Fibroblast of skin of left biceps (primary cell): Measurements from ENCODE around the gene ZBTB7B.
"Not testable (repeated sequence)": the region's sequence is repeated elsewhere in the genome, so short reads cannot be mapped to it uniquely, and the experiment has no call there.

Experiments used
- DNase-seq, 2 experiments: peaks; one replicate each; pipeline ENCODE4 v3.0.0-alpha.2; 2013; ENCODE audit warnings: low read depth in 2 of 2

ZBTB7B gene

GRCh38 chr1:154968731-154969130 is 33.9 kb upstream of the ZBTB7B start:
- no peak for DNase-seq

DNA sequence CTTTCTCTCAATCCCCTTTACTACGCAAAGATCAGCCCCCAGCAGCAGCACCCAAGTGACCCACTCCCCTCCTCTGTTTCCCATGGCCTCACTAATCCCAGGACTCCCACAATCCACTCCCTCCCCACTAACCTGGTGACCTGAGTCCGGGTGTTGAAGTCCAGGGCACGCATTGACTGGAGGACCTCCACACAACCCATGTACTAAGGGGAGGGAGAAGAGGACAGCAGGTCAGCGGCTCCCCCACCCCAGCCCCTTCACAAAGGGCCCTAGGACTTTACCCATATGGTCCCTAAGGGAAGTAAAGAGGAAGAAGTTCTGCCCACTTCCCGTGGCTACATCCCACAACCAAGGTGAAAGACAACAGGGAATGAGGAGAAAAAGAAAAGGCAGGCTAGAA is 33.4 kb upstream of the ZBTB7B start:
- no peak for DNase-seq

- no peak for DNase-seq
Measured at GRCh38 chr1:154969860-154970452, 32.6 kb upstream of the ZBTB7B start.

GRCh38 chr1:154970631-154971340 is 31.8 kb upstream of the ZBTB7B start, which contains the start of gene SHC1:
Gene SHC1 (minus strand): TSS chr1:154970747. CDS start chr1:154970526, 221 bp downstream.
- DNase-seq = peak; percentile 80 to 84

- DNase-seq = no peak
Measured at GRCh38 chr1:154971341-154971998, 31.1 kb upstream of the ZBTB7B start.

- DNase-seq = no peak
Measured at GRCh38 chr1:154972213-154972516, 30.4 kb upstream of the ZBTB7B start.

DNA sequence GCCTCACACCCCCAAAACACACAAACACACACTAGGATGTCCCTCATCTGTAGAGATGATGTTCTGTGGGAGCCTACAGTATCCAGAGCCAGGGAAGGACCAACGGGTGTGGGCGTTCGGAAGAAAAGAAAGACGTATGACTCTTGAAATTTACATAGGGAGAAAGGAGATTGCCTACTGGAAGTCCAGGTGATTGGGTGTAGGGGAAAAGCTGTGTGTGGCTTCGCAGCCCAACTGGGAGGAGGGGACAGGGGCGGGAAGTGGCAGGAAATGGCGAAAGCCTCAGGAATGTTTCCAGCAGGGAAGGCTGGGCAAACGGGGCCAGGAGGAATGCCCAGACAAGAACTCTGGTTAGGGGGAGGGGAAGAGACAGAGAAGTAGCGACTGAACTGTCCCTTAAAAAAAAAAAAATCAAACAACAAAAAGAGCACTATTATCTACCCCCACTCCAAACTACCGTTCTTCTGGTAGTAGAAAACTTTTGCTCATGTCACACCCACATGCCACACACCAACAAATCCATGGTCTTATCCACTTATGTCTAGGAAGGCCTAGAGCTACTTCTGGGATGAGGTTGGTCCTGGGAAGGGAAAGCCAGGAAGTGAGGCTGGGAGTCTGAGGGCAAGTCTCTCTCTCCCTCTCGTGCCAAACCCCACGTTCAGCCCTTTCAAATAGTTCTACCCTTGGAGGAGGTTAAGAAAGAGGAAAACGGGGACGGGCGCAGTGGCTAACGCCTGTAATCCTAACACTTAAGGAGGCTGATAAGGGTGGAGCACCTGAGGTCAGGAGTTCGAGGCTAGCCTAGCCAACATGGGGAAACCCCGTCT is 29.9 kb upstream of the ZBTB7B start:
- peak; percentile 87 for DNase-seq

DNA sequence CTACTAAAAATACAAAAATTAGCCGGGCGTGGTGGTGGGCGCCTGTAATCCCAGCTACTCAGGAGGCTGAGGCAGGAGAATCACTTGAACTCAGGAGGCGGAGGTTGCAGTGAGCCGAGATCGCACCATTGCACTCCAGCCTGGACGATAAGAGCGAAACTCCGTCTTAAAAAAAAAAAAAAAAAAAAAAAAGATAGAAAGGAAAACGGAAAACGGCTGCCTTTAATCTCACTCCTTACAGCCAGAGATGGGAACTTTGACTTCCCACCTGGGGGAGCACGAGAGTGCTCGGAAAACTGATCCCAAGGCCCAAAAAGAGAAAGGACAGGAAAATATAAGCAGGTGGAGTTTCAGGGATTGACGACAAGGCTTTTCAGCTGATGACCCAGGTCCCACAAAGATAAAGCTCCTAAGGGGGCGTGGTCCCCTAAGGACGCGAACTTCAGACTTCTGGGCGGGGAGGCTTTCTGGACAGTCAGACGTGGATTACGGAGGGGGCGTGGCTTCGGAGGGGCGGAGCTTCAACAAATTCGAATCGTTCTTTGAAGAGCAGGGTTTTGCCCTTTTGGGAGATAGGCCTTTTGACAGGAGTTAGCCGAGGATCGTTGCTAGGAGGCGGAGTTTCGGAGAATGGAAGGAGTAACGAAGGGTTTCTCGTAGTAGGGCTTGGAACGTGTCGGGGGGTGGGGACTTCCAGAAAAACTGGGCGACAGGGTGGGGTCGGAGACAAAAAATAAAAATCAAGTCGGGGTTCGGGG is 29.1 kb upstream of the ZBTB7B start:
- peak; percentile 87 for DNase-seq

GRCh38 chr1:154974102-154974807 is 28.3 kb upstream of the ZBTB7B start, which contains the start of gene CKS1B:
Gene CKS1B (plus strand): TSS chr1:154974681. CDS start chr1:154974746, 65 bp downstream.
- peak; percentile 100 for DNase-seq

DNA sequence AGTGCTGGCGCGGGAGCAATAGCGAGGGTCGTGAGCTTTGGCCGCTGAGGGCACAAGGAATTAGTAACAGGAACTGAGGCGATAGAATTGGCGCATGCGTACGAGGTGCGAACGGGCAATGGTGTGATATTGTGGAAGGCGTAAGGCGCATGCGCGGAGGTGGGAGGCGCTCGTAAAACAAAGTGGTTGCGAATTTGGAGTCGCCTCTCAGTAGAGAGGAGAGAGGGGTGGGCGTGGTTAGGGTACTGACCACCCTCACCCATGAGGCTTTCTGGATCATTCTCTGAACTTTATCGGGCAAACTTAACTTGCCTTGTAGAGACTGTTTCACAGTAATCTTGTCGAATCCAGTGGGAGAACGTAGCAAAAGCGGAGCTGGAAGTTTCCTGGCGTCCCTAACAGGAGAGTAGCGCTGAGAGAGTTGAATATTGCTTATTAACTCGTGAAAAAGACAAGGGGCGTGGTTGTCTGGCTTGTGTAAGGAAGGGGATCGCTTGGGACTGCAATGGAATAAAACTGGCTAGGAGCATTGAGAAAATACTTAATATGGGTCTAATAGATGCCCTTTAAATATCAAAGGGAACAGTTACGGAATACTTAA is 27.7 kb upstream of the ZBTB7B start:
- DNase-seq = peak; percentile 88 to 89

DNA sequence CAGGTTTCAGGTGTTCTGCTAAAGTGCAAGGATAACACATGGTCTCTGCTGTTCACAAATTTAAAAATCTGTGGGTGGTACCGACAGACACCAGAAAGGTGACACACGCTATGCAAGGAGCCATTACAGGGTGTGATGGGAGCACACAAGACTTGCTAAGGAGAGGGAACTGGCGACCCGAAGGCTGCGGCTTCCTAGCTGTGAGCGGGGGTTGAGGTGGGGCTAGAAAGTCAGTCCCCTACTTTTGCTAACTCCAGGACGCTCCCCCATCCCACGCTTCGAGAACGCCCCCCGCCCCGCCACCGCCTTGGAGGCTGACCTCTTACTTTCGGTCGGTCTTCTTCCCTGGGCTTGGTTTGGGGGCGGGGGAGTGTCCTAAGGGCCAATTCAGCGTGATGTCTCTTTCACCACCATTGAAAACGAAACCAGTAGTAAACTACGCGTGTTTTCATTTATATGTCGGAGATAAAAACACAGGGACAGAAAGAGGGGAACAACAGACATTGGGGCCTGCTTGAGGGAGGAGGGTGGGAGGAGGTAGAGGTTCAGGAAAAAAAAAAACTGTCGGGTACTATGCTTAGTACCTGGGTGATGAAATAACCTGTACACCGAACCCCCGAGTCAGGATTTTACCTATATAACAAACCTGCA is 27.1 kb upstream of the ZBTB7B start:
- no peak for DNase-seq

DNA sequence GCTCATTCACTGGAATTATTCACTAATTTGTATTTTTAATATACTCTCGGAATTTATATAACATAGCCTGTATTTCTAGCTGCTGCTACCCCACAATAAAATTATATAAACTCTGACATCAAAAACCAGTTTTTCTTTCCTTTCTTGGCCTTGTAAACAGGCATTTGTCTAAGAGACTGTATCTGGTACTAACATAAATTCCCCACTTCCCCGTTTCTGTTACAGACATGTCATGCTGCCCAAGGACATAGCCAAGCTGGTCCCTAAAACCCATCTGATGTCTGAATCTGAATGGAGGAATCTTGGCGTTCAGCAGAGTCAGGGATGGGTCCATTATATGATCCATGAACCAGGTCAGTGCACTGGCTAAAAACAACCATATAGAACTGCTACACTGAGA is 24.8 kb upstream of the ZBTB7B start:
- DNase-seq = not testable (repeated sequence)

DNA sequence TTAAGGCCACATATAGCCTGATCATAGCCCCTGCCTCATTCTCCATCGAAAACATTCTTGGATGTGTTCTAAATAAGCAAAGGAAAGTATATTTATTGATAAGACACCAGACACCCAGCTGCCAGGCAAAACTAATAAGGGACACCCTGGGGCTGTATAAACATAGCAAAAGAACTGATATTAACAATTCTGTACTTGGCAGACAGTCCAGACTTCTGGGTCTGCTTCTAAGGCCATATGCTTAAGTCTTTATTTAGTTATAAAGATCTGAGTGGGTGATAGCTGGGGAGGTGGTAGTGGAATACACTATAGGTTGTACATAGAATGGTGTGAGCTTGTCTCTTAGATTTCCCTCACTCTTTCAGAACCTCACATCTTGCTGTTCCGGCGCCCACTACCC is 24.2 kb upstream of the ZBTB7B start:
- no peak for DNase-seq

- no peak for DNase-seq
Measured at GRCh38 chr1:154982341-154982740, 20.3 kb upstream of the ZBTB7B start.

DNA sequence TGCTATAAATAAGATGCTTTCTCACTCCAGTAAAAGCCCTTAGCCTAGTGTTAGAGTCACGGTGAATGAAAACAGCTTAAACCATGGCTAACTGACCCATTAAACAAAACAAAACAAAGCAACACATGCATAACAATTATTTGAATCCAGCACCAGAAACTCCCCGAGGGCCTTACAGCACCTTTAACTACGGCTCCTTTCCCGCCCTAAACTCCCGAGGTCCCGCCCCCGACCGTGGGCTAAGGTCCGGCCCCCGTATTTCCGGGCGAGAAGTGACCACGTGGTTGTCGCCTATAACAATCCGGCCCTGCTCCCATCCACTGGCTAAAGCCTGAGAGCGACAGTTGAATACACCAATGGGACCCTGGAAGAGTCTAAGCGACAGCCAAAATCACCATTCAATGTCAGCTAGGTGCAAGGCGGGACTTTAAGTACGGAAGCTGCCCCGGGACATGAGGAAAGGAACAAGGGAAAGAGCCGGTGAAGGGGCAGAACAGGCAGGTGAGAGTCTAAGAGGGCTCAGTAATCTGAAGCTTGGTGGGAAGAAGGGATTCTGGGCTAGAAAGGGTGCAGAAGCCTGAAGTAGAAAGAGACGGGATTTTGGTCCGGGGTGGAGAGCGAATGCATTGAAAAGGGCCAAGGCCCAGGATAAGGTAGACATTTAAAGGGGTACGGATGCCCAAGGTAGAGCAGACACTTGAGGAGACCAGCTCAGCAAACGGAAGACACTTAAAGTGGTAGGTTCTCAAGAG is 19.5 kb upstream of the ZBTB7B start, which contains the start of gene FLAD1:
FLAD1 (plus strand) TSS at position 448 of the 752 bp plus-strand sequence. CDS start 351 bp downstream, outside the sequence.
- DNase-seq = peak; percentile 100

- no peak for DNase-seq
Measured at GRCh38 chr1:154983776-154984466, 18.7 kb upstream of the ZBTB7B start.

- not testable (repeated sequence) for DNase-seq
Measured at GRCh38 chr1:154986736-154987135, 15.9 kb upstream of the ZBTB7B start.

DNA sequence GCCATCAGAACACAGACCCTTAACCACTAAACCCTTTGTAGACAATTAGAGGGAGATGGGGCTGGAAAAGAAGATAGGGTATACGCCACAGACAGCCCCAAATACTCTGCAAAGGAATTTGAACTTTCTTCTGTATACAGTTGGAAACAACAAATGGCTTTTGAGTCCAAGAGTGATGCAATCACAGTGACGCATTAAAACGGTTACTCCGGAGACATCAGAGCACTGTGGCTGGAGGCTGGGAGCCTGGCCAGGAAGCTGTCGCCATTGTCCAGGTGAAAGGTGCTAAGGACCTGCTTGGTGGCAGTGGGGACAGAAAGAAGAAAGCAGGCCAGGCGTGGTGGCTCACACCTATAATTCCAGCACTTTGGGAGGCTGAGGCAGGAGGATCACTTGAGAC is 15.3 kb upstream of the ZBTB7B start:
- no peak for DNase-seq
